Erythroblast (primary cell): Measurements from ENCODE around the gene FN3K.

ENCODE experiments used
- GATA1 ChIP-seq: IDR thresholded peaks from 2 replicates; pipeline ENCODE4 v1.6.1; 2011; ENCODE audit warnings: low read depth, mild to moderate bottlenecking, control low read depth, low read length, moderate library complexity
- POLR2A ChIP-seq: IDR thresholded peaks from 2 replicates; pipeline ENCODE4 v1.6.1; 2011; ENCODE audit warnings: mild to moderate bottlenecking, low read length

DNA sequence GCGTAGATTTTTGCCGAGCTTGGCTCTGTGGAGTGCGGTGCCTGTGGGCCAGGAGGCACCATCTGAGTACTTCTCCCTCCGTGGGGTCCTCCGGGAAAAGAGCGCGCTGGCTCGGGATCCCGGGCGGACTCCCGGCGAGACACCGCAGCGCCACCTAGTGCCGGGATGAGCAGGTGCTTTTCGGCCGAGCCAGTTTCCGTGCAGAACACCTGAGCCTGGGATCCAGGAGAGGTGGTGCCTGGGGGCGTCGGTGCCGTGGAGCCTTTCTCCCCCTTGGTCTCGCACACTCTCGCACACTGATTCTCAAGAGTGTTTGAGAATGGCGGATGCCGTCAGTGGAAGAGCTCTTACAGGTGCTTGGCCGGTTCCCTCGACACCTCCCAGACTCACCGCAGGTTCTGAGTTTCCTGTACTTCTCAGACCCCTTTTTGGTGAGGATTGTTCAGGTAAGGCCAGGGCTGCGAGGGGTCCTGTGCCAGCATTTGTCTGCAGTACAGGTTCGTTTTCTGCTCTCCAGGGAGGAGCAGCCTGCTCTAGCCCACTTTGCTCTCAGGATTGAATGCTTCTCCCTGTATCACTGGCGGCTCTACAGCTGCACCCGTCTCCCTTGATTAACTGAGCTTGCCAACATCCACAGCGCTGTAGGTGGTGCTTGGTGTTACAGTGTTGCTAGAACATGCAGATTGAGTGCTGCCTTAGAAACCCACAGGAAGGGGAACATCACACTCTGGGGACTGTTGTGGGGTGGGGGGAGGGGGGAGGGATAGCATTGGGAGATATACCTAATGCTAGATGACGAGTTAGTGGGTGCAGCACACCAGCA lies 39.8 kb downstream of the FN3K start:
- TF ChIP-seq POLR2A, result no peak
- no peak for TF ChIP-seq GATA1
